Duodenal mucosa (tissue), 2 donors: Measurements from ENCODE around the gene FGD4.
"Not testable (repeated sequence)": the region's sequence is repeated elsewhere in the genome, so short reads cannot be mapped to it uniquely, and the experiment has no call there.

Source experiments
- H3K27ac ChIP-seq: one replicate; pipeline ENCODE4 v1.7.0; 2013; ENCODE audit warnings: low read depth, low read length
- H3K27me3 ChIP-seq, 2 donors: one replicate each; pipeline ENCODE4 v1.7.0; 2013; ENCODE audit warnings: low read length in 2 of 2, control low read depth in 1 of 2; ENCODE audit not compliant: insufficient read depth in 2 of 2, control insufficient read depth in 1 of 2
- H3K36me3 ChIP-seq, 2 donors: one replicate each; pipeline ENCODE4 v1.7.0; 2013; ENCODE audit warnings: low read length in 2 of 2, control low read depth in 1 of 2; ENCODE audit not compliant: insufficient read depth in 2 of 2, control insufficient read depth in 1 of 2
- H3K4me1 ChIP-seq, 2 donors: one replicate each; pipeline ENCODE4 v1.7.0; 2013; ENCODE audit warnings: low read length in 2 of 2, control low read depth in 1 of 2; ENCODE audit not compliant: insufficient read depth in 2 of 2, control insufficient read depth in 1 of 2
- H3K4me3 ChIP-seq, 2 donors: one replicate each; pipeline ENCODE4 v1.7.0; 2013; ENCODE audit warnings: low read length in 2 of 2, low read depth in 1 of 2
- H3K9ac ChIP-seq, 2 donors: one replicate each; pipeline ENCODE4 v1.7.0; 2013; ENCODE audit warnings: low read length in 2 of 2, low read depth in 1 of 2
- H3K9me3 ChIP-seq, 2 donors: one replicate each; pipeline ENCODE4 v1.7.0; 2013; ENCODE audit warnings: low read length in 2 of 2, control low read depth in 1 of 2; ENCODE audit not compliant: control insufficient read depth in 1 of 2

Gene FGD4

GRCh38 chr12:32502693-32503502, 103.5 kb downstream of the FGD4 start:
- no peaks in the 10 kb centered on the region for H3K9me3 ChIP-seq
- H3K27me3 ChIP-seq, result no peaks in the 10 kb centered on the region
- no peak overlapping the region for H3K4me3 ChIP-seq
- H3K27ac ChIP-seq, result no peak overlapping the region
- H3K4me1 ChIP-seq, result peaks cover 0 to 29% of the 10 kb centered on the region in 2 donors
- no peak overlapping the region for H3K9ac ChIP-seq
- H3K36me3 ChIP-seq, result no peaks in the 10 kb centered on the region

- Histone ChIP-seq H3K4me3 (no peak overlapping the region), H3K27me3 (no peaks in the 10 kb centered on the region), H3K9me3 (no peaks in the 10 kb centered on the region), H3K4me1 (peaks cover 0 to 27% of the 10 kb centered on the region in 2 donors), H3K27ac (no peak overlapping the region), H3K9ac (no peak overlapping the region), H3K36me3 (no peaks in the 10 kb centered on the region)
These were observed 104.4 kb downstream of the FGD4 start for GRCh38 chr12:32503730-32504129.

GRCh38 chr12:32504591-32504990, 105.2 kb downstream of the FGD4 start:
- Histone ChIP-seq H3K36me3 (no peaks in the 10 kb centered on the region), H3K4me1 (peaks cover 0 to 23% of the 10 kb centered on the region in 2 donors), H3K9me3 (no peaks in the 10 kb centered on the region), H3K9ac (no peak overlapping the region), H3K4me3 (no peak overlapping the region), H3K27me3 (no peaks in the 10 kb centered on the region), H3K27ac (no peak overlapping the region)

GRCh38 chr12:32505067-32505945, 105.9 kb downstream of the FGD4 start:
- H3K27ac ChIP-seq, result no peak overlapping the region
- H3K4me3 ChIP-seq, result no peak overlapping the region

GRCh38 chr12:32507096-32507941, 108.0 kb downstream of the FGD4 start:
- not testable (repeated sequence) for H3K4me3 ChIP-seq, H3K9me3 ChIP-seq, H3K27ac ChIP-seq, H3K4me1 ChIP-seq, H3K27me3 ChIP-seq, H3K9ac ChIP-seq, H3K36me3 ChIP-seq

More at GRCh38 chr12:32505067-32505945, 105.9 kb downstream of the FGD4 start:
- Histone ChIP-seq H3K27me3 (no peaks in the 10 kb centered on the region), H3K9ac (no peak overlapping the region), H3K9me3 (no peaks in the 10 kb centered on the region), H3K36me3 (no peaks in the 10 kb centered on the region), H3K4me1 (peaks cover 0 to 23% of the 10 kb centered on the region in 2 donors)

- Histone ChIP-seq H3K4me1 (peaks cover 0 to under 1% of the 10 kb centered on the region in 2 donors), H3K4me3 (no peak overlapping the region), H3K27ac (no peak overlapping the region), H3K36me3 (no peaks in the 10 kb centered on the region), H3K9ac (no peak overlapping the region), H3K27me3 (no peaks in the 10 kb centered on the region), H3K9me3 (no peaks in the 10 kb centered on the region)
These were observed 108.6 kb downstream of the FGD4 start for GRCh38 chr12:32507942-32508320.

GRCh38 chr12:32508626-32509025, 109.3 kb downstream of the FGD4 start:
- Histone ChIP-seq H3K27ac (no peak overlapping the region), H3K36me3 (no peaks in the 10 kb centered on the region), H3K4me1 (no peaks in the 10 kb centered on the region), H3K27me3 (no peaks in the 10 kb centered on the region), H3K4me3 (no peak overlapping the region), H3K9ac (no peak overlapping the region), H3K9me3 (no peaks in the 10 kb centered on the region)

GRCh38 chr12:32509328-32510091, 110.2 kb downstream of the FGD4 start:
- no peaks in the 10 kb centered on the region for H3K27me3 ChIP-seq
- H3K4me1 ChIP-seq, result no peaks in the 10 kb centered on the region
- H3K36me3 ChIP-seq, result no peaks in the 10 kb centered on the region
- H3K27ac ChIP-seq, result no peak overlapping the region
- no peak overlapping the region for H3K9ac ChIP-seq
- no peaks in the 10 kb centered on the region for H3K9me3 ChIP-seq
- no peak overlapping the region for H3K4me3 ChIP-seq

- H3K4me1 ChIP-seq, H3K4me3 ChIP-seq, H3K9ac ChIP-seq, H3K9me3 ChIP-seq, H3K36me3 ChIP-seq, H3K27me3 ChIP-seq, H3K27ac ChIP-seq: not testable (repeated sequence)
These were observed 112.6 kb downstream of the FGD4 start for GRCh38 chr12:32511976-32512375.
